ENCODE results near the gene LMCD1. TPM values are rescaled to one million over a fixed set of nuclear protein-coding genes. Genes with fewer than 3 reads are reported as not detected.

Gene LMCD1
- polyA plus RNA-seq, 1 of the 3 experiments (the other 2 are of a cell fraction), result 23.6 TPM

DNA sequence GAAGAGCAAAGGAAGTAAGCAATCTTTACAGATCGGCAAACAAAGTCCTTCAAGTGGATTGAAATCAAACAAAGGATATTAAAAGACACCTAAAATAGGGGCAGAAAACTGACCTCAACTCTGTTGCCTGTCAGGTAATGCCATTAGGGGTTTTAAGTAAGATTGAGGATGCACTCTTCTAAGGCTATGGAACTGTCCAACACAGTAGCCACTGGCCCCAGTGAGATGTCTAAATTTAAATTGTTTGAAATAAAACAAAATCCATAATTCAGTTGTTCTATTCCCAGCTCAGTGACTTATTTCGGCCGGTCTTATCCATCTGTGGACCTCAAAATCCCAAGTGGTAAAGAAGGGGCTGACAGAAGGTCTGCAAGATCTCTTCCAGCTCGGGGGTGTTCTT is 49.5 kb upstream of the LMCD1 start:
- Histone ChIP-seq H3K79me2 (ENCODE audit: insufficient read depth) (no peaks in the 10 kb centered on the region), H2AFZ (ENCODE audit: low read depth) (peak overlapping the region; percentile 16; the same call in 1 of the 2 replicates), H3K4me2 (peak overlapping the region; percentile 36), H3K9me3 (no peaks in the 10 kb centered on the region), H3K27ac (ENCODE audit: low read depth in 2 of 2, low read length in 1 of 2) (peak overlapping the region in 1 of 2 experiments; percentile 73; a peak in 2 of 4 replicates), H3K4me1 (ENCODE audit: control insufficient read depth in 1 of 2, insufficient read depth in 2 of 2, low read depth in 1 of 2, low read length in 1 of 2) (peaks cover 2 to 14% of the 10 kb centered on the region in 2 experiments; a peak in 3 of 4 replicates), H3F3A (replicated peaks; ENCODE audit: insufficient read depth) (peaks cover 13% of the 10 kb centered on the region), H3K27me3 (ENCODE audit: insufficient read depth) (no peaks in the 10 kb centered on the region), H4K20me1 (ENCODE audit: insufficient read depth) (no peaks in the 10 kb centered on the region), H3K9ac (peak overlapping the region; percentile 32; the same call in 1 of the 2 replicates), H3K4me3 (ENCODE audit: low read depth in 2 of 2, low read length in 1 of 2) (no peak overlapping the region), H3K36me3 (replicated peaks in 1 of 2; ENCODE audit: control insufficient read depth in 1 of 2, insufficient read depth in 2 of 2, low read length in 1 of 2) (no peaks in the 10 kb centered on the region), H3K9me2 (no peaks in the 10 kb centered on the region)
- ChIA-PET CTCF (no interaction called here), POLR2A (no interaction called here)
- WGBS (ENCODE audit: low lambda C conversion rate), result 93% methylated on average over 4 of the region's 4 CpGs
- DNase-seq, result no peak
- TF ChIP-seq SMC3 (IDR thresholded peaks at IDR 0.05; ENCODE audit: low read depth, low read length), result no peak
- TF ChIP-seq, protein P1, sequence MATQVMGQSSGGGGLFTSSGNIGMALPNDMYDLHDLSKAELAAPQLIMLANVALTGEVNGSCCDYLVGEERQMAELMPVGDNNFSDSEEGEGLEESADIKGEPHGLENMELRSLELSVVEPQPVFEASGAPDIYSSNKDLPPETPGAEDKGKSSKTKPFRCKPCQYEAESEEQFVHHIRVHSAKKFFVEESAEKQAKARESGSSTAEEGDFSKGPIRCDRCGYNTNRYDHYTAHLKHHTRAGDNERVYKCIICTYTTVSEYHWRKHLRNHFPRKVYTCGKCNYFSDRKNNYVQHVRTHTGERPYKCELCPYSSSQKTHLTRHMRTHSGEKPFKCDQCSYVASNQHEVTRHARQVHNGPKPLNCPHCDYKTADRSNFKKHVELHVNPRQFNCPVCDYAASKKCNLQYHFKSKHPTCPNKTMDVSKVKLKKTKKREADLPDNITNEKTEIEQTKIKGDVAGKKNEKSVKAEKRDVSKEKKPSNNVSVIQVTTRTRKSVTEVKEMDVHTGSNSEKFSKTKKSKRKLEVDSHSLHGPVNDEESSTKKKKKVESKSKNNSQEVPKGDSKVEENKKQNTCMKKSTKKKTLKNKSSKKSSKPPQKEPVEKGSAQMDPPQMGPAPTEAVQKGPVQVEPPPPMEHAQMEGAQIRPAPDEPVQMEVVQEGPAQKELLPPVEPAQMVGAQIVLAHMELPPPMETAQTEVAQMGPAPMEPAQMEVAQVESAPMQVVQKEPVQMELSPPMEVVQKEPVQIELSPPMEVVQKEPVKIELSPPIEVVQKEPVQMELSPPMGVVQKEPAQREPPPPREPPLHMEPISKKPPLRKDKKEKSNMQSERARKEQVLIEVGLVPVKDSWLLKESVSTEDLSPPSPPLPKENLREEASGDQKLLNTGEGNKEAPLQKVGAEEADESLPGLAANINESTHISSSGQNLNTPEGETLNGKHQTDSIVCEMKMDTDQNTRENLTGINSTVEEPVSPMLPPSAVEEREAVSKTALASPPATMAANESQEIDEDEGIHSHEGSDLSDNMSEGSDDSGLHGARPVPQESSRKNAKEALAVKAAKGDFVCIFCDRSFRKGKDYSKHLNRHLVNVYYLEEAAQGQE (IDR thresholded peaks at IDR 0.05; ENCODE audit: low read depth, low read length), result peak; percentile 86

DNA sequence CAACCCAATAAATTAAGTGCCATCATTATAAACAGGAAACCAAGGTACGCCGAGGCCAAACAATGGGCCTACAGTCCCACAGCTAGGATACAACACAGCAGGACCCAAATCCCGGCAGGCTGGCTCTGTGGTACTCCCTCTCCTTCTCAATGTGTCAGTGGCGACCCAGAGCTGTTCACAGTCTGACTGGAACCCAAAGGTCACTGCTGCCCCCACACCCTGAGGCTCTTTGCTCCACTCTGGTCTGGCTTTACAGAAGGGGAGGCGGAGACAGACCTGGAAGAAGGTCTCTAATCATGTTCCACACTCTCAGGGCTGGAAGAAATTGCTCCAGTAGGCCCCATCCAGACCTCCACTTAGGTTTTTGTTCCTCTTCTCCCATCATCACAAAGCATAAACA is 48.5 kb upstream of the LMCD1 start:
- H3K9ac ChIP-seq, result no peak overlapping the region
- WGBS (ENCODE audit: low lambda C conversion rate), result 87% methylated on average over 4 of the region's 5 CpGs
- H3K4me2 ChIP-seq, result no peak overlapping the region
- H3K36me3 ChIP-seq (replicated peaks in 1 of 2; ENCODE audit: control insufficient read depth in 1 of 2, insufficient read depth in 2 of 2, low read length in 1 of 2), result no peaks in the 10 kb centered on the region
- no peaks in the 10 kb centered on the region for H3K79me2 ChIP-seq (ENCODE audit: insufficient read depth)
- ChIA-PET POLR2A (no interaction called here), CTCF (interaction anchor here (1.6 kb wide), 1 partner anchor 11 kb away, joined by 6 read pairs; no protein-coding TSS in a partner anchor)
- no peaks in the 10 kb centered on the region for H3K9me2 ChIP-seq
- TF ChIP-seq, protein P1 (IDR thresholded peaks at IDR 0.05; ENCODE audit: low read depth, low read length), result no peak
- TF ChIP-seq NRF1 (IDR thresholded peaks at IDR 0.05; ENCODE audit: low read depth, low read length) (no peak), MEF2A (IDR thresholded peaks at IDR 0.05; ENCODE audit: borderline replicate concordance, low read depth) (no peak), GABPA (IDR thresholded peaks at IDR 0.05; ENCODE audit: low read depth) (no peak), NFIC (IDR thresholded peaks at IDR 0.05; ENCODE audit: borderline replicate concordance) (no peak), MXI1 (IDR thresholded peaks at IDR 0.05; ENCODE audit: low read depth, low read length) (no peak), POLR2AphosphoS5 (IDR thresholded peaks at IDR 0.05; ENCODE audit: low read depth, low read length) (no peak), RAD21 (IDR thresholded peaks at IDR 0.05; ENCODE audit: low read length) (no peak), RCOR1 (IDR thresholded peaks at IDR 0.05; ENCODE audit: low read length) (no peak), EP300 (IDR thresholded peaks at IDR 0.05; ENCODE audit: borderline replicate concordance in 1 of 2, low read depth in 1 of 2, low read length in 1 of 2) (no peak), TAF1 (IDR thresholded peaks at IDR 0.05; ENCODE audit: borderline replicate concordance, low read depth, low read length) (no peak), TEAD4 (IDR thresholded peaks at IDR 0.05; ENCODE audit: borderline replicate concordance, insufficient read depth) (no peak)
- TF ChIP-seq, protein P2, sequence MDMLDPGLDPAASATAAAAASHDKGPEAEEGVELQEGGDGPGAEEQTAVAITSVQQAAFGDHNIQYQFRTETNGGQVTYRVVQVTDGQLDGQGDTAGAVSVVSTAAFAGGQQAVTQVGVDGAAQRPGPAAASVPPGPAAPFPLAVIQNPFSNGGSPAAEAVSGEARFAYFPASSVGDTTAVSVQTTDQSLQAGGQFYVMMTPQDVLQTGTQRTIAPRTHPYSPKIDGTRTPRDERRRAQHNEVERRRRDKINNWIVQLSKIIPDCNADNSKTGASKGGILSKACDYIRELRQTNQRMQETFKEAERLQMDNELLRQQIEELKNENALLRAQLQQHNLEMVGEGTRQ (IDR thresholded peaks at IDR 0.05; ENCODE audit: borderline replicate concordance, low read depth, low read length), result no peak
- no peak for DNase-seq
- no peaks in the 10 kb centered on the region for H3K9me3 ChIP-seq
- peaks cover 13% of the 10 kb centered on the region for H3F3A ChIP-seq (replicated peaks; ENCODE audit: insufficient read depth)
- no peak overlapping the region for H3K4me3 ChIP-seq (ENCODE audit: low read depth in 2 of 2, low read length in 1 of 2)
- peaks cover 2 to 14% of the 10 kb centered on the region in 2 experiments; a peak in 3 of 4 replicates for H3K4me1 ChIP-seq (ENCODE audit: control insufficient read depth in 1 of 2, insufficient read depth in 2 of 2, low read depth in 1 of 2, low read length in 1 of 2)
- no peaks in the 10 kb centered on the region for H3K27me3 ChIP-seq (ENCODE audit: insufficient read depth)
- no peak overlapping the region for H3K27ac ChIP-seq (ENCODE audit: low read depth in 2 of 2, low read length in 1 of 2)
- H2AFZ ChIP-seq (ENCODE audit: low read depth), result no peak overlapping the region
- H4K20me1 ChIP-seq (ENCODE audit: insufficient read depth), result no peaks in the 10 kb centered on the region
